ENCODE data around the gene IFNL2.
"Not testable (repeated sequence)": the region's sequence is repeated elsewhere in the genome, so short reads cannot be mapped to it uniquely, and the experiment has no call there.

The IFNL2 gene

DNA sequence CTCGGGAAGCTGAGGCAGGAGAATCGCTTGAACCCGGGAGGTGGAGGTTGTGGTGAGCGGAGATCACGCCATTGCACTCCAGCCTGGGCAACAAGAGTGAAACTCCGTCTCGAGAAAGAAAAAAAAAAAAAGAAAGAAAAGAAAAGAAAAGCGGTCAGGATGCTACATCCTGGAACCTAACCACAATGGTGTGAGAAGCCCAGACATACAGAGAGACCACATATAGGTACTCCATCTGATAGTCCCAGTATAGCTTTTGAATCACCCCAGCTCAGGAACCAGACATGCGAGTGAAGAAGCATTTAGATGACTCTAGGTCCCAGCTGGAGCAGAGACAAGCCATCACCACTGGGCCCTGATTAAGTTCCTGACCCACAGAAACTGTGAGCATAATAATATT lies 31.2 kb downstream of the IFNL2 start:
- Mint-ChIP-seq H3K4me1 (ENCODE audit: low read depth) (peaks cover 14% of the 10 kb centered on the region), H3K36me3 (ENCODE audit: low read depth) (no peaks in the 10 kb centered on the region), H3K4me3 (no peak overlapping the region), H3K27me3 (peaks cover 4% of the 10 kb centered on the region), H3K9me3 (no peaks in the 10 kb centered on the region), H3K27ac (no peak overlapping the region)

DNA sequence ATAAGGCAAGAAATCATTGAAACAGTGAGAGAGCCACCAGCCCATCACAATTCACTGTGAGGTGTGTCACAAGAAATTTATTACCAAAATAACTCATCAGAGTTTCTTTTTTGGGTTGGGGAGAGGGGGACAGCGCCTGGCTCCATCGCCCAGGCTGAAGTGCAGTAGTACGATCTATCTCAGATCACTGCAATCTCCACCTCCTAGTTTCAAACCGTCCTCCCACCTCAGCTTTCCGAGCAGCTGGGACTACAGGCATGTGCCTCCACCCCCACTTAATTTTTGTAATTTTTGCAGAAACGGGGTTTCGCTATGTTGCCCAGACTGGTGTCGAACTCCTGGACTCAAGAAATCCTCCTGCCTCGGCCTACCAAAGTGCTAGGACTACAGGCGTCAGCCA lies 31.6 kb downstream of the IFNL2 start:
- Mint-ChIP-seq H3K27me3 (peaks cover 4% of the 10 kb centered on the region), H3K27ac (no peak overlapping the region), H3K4me1 (ENCODE audit: low read depth) (peaks cover 14% of the 10 kb centered on the region), H3K9me3 (no peaks in the 10 kb centered on the region), H3K36me3 (ENCODE audit: low read depth) (no peaks in the 10 kb centered on the region), H3K4me3 (no peak overlapping the region)

DNA sequence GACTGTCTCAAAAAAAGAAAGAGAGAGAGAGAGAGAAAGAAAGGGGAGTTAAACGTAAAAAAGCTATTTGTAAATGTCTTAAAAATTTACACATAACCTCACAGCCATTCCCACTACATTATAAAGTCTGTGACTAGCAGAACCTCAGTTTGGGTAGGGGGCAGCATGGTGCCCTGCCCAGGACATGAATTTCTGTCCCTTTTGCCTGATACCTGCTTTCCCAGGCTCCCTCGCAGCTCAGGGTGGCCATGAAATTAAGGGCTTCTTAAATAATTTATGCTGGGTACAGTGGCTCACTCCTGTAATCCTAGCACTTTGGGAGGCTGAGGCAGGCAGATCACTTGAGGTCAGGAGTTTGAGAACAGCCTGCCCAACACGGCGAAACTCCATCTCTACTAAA lies 32.8 kb downstream of the IFNL2 start:
- H3K4me1 Mint-ChIP-seq (ENCODE audit: low read depth) = peaks cover 14% of the 10 kb centered on the region
- H3K4me3 Mint-ChIP-seq = no peak overlapping the region
- H3K27ac Mint-ChIP-seq = no peak overlapping the region
- no peaks in the 10 kb centered on the region for H3K9me3 Mint-ChIP-seq
- H3K36me3 Mint-ChIP-seq (ENCODE audit: low read depth) = no peaks in the 10 kb centered on the region
- peaks cover 4% of the 10 kb centered on the region for H3K27me3 Mint-ChIP-seq

DNA sequence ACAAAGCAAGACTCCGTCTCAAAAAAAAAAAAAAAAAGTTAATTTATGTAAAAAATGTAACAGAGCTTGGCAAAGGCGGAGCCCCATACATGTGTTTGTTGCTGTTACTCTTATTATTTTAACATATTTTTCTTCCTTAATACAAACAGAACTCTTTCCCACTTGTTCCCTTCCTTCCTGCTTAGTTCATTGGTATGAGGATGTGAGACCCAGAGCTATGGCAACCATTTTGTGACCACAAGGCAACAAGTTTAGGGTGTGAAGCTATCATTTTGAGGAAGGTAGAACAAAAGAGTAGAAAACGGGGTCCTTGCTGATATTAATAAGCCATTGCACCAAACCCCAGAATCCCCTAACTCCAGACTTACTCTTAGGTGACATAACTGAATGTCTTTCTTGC lies 33.4 kb downstream of the IFNL2 start:
- no peaks in the 10 kb centered on the region for H3K36me3 Mint-ChIP-seq (ENCODE audit: low read depth)
- no peaks in the 10 kb centered on the region for H3K9me3 Mint-ChIP-seq
- H3K4me1 Mint-ChIP-seq (ENCODE audit: low read depth) = peaks cover 14% of the 10 kb centered on the region
- no peak overlapping the region for H3K27ac Mint-ChIP-seq
- H3K27me3 Mint-ChIP-seq = peaks cover 4% of the 10 kb centered on the region
- no peak overlapping the region for H3K4me3 Mint-ChIP-seq

DNA sequence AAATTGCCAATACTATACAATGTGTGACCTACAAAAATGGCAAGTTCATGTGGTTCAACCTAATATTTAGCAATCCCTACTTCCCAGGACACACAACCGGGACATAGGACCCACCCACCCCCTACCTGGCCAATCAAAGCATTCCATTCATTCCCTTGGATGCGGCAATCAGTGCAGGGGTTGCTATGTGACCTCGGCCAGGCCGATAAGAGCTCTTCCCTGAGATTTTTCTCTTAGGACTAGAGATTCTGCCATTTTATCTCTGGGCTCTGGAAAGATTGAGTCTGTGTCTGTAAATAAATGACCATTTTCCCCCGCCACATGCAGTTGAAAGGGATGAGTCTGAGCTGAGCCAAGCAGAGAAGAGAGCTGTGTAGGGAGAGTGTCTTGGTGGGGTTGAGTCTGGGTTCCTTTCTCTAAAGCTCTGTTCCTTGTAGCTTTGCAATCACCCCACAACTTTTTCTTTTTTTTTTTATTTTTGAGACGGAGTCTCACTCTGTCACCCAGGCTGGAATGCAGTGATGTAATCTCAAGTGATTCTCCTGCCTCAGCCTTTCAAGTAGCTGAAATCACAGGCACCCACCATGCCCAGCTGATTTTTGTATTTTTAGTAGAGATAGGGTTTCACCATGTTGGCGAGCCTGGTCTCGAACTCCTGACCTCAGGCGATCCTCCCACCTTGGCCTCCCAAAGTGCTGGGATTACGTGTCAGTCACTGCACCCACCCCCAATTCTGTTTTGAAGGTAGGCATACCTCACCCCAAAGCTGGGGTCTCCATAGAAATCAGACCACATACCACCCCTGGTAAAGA lies 35.4 kb downstream of the IFNL2 start:
- H3K27ac Mint-ChIP-seq = no peak overlapping the region

DNA sequence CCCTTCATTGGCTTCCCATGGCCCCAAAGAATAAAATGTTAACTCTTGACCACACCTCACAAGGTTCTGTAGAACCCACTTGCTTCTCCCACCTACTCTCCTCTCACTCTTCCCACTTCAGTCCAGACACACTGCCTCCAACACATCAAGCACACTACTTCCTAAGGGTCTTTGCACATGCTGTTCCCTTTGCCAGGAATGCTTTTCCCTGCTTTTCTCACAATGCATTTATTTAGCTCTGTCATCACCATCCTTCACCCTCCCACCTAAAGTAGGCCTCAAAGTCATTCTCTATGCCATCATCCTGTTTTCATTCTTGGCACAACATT lies 36.0 kb downstream of the IFNL2 start:
- peaks cover 3% of the 10 kb centered on the region for H3K36me3 Mint-ChIP-seq (ENCODE audit: low read depth)
- H3K4me1 Mint-ChIP-seq (ENCODE audit: low read depth) = no peaks in the 10 kb centered on the region
- H3K27ac Mint-ChIP-seq = no peak overlapping the region
- no peaks in the 10 kb centered on the region for H3K27me3 Mint-ChIP-seq
- no peak overlapping the region for H3K4me3 Mint-ChIP-seq
- H3K9me3 Mint-ChIP-seq = no peaks in the 10 kb centered on the region

More for the DNA sequence above, 35.4 kb downstream of the IFNL2 start:
- Mint-ChIP-seq H3K4me3 (no peak overlapping the region), H3K9me3 (no peaks in the 10 kb centered on the region), H3K4me1 (ENCODE audit: low read depth) (peaks cover 3% of the 10 kb centered on the region), H3K36me3 (ENCODE audit: low read depth) (peaks cover 3% of the 10 kb centered on the region), H3K27me3 (peaks cover 2% of the 10 kb centered on the region)

DNA sequence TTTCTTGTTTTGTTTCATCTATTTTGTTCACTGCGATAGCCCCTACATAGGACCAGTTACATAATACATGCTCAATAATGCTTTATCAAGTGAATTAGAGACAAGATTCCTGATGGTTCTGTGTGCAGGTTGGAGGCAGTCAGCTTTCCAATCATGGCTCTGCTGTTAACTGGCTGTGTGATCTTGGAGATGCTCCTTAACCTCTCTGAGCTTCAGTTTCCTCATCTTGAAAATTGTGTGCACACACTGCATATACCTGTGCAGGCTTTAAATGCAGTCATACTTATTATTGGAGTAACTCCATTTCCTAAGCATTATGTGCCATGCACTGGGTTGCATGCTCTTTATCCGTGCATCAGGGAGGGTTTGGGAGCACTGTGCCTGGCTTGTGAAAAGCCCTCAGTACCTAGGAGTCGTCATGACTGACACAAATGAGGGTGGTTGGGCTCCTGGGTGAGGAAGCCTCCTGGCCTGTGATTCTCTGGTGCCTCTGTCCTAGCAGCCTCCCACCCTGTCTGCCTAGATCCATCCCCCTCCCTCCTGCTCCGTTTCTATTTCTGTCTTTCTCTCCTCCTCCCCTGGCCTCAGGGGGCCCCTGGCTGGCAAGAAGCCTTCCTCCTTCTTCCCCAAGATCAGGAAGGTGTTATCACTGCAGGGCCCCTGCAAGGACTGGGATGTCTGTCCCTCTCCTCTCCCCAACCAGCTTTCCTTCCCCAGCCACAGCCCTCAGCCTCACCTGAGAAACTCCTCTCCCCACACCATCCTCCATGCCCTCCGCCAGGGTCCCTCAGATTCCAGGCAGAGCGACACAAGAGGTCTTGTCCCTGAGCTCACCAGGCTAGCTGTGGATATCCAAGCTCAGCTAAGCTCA lies 36.7 kb downstream of the IFNL2 start:
- H3K36me3 Mint-ChIP-seq (ENCODE audit: low read depth) = peaks cover 3% of the 10 kb centered on the region
- no peaks in the 10 kb centered on the region for H3K27me3 Mint-ChIP-seq
- no peaks in the 10 kb centered on the region for H3K9me3 Mint-ChIP-seq
- no peak overlapping the region for H3K27ac Mint-ChIP-seq
- H3K4me3 Mint-ChIP-seq = no peak overlapping the region
- no peaks in the 10 kb centered on the region for H3K4me1 Mint-ChIP-seq (ENCODE audit: low read depth)

DNA sequence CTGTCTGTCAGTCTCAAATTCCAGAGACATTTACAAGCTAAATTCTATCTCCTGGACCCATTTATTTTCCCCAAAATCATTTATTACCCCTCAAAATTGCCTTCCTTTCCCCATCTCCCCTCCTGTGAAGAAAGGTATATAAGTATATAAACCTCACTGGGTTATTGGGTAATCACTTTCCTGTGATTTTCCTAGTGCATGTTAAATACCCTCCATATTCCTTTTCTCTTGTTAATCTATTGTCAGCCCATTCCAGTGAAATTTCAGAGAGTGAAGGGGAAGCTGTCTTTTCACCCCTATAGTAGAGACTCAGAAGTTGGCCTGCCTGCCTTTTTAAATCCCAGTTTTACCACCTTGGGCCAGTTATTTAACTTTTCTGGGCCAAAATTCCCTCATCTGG lies 37.9 kb downstream of the IFNL2 start:
- Mint-ChIP-seq H3K27ac (no peak overlapping the region), H3K9me3 (no peaks in the 10 kb centered on the region), H3K27me3 (no peaks in the 10 kb centered on the region), H3K4me3 (no peak overlapping the region), H3K36me3 (ENCODE audit: low read depth) (peaks cover 3% of the 10 kb centered on the region), H3K4me1 (ENCODE audit: low read depth) (no peaks in the 10 kb centered on the region)

DNA sequence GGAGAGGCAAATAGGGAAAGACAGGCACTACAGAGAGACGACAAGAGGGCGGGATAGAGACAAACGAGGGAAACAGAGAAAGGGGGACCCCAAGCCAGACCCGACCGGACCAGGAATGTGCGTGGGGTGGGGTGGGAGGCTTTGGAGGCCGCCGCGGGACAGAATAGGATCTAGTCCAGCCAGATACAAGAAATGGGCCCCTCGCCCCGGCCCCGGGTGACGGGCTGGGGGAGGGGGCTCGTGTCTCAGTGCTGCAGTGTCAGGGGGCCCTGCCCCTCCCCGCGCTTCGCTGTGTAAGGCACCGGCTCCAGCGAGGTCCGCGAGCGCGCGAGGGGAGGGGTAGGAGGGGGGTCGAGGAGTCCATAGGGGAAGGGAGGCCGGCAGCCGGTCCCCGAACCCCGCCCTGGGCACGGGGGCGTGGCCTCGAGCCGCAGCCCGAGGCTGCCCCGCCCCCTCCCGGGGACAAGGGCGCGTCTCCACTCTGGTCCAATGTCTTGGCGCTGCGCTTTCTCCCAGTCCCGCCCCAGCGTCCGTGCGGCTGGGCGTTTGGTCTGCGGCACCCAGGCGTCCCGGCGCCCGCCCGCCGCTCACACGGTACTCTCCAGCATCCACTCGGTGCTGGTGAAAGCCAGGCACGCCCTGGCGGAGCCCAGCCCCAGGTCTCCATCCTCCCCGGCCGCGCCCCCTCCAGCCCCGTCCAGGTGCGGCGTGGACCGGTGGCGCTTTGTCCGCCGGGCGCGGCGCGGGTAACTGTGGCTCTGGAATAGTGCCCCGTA lies 39.0 kb downstream of the IFNL2 start:
- H3K36me3 Mint-ChIP-seq (ENCODE audit: low read depth) = peaks cover 3% of the 10 kb centered on the region
- H3K27me3 Mint-ChIP-seq = no peaks in the 10 kb centered on the region
- no peaks in the 10 kb centered on the region for H3K9me3 Mint-ChIP-seq
- H3K27ac Mint-ChIP-seq = no peak overlapping the region
- no peaks in the 10 kb centered on the region for H3K4me1 Mint-ChIP-seq (ENCODE audit: low read depth)
- no peak overlapping the region for H3K4me3 Mint-ChIP-seq

DNA sequence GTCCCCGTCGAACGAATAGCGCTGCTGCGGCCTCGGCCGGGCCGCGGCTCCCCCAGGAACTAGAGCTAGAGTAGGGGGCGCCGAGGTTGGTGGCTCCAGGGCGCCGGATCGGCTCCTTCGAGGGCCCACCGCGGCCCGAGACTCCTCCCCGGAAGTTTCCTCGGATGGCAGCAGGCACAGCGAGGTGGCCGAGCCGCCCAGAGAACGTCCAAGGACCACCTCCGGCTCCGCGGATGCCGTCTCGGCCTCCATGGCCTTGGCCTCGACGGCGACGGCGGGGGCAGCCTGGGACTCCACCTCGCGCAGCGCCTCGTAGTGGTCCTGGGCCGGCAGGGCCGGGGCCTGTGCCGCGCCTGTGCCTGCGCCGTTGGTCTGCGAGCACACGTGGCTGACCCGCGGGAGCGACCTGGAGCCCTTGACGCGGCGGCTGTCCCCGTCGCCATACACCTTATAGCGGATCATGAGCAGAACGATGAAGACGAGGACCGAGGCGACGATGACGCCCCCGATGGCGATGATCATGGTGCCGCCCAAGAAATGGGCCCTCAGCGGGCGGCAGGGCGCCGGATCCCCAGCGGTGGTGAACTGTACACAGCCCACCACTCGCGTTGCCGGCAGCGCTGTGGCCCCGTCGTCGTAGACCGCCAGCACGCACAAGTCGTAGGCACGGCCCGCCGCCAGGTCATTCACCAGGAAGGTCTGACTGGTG lies 39.8 kb downstream of the IFNL2 start:
- Mint-ChIP-seq H3K4me3 (no peak overlapping the region), H3K36me3 (ENCODE audit: low read depth) (peaks cover 7% of the 10 kb centered on the region), H3K9me3 (no peaks in the 10 kb centered on the region), H3K27me3 (no peaks in the 10 kb centered on the region), H3K4me1 (ENCODE audit: low read depth) (no peaks in the 10 kb centered on the region), H3K27ac (no peak overlapping the region)

DNA sequence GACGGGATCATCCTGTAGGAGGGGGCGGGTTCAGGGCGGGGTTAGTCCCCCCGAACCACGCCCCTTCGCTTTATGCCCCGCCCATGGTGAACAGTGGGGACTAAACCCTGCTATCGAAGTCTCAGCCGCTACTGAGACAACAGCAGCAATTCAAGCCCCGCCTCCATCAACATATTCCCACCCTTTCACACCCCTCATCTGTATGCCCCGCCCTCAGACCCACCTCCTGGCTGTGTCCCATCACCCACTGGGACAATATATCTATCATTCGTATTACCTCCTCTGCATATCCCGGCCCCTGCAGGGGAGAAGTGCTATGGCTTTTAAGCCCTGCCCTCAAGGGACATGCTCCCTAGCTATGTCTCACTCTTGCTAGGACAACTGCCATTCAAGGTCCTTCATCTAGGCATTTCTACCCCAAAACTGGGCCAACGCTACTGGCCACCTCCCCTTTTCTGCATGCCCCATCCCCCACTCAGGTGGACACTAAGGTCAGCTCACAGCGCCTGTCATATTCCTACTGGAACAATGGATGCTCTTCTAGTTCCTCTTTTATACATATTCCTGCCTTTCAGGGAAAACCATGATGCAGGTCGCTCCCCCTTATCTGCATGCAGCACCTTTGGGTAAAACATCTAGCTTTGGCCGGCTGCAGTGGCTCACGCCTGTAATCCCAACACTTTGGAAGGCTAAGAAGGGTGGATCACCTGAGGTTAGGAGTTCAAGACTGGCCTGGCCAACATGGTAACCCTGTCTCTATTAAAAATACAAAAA lies 40.5 kb downstream of the IFNL2 start:
- no peaks in the 10 kb centered on the region for H3K4me1 Mint-ChIP-seq (ENCODE audit: low read depth)
- H3K27me3 Mint-ChIP-seq = no peaks in the 10 kb centered on the region
- H3K36me3 Mint-ChIP-seq (ENCODE audit: low read depth) = peaks cover 11% of the 10 kb centered on the region
- no peak overlapping the region for H3K4me3 Mint-ChIP-seq
- no peaks in the 10 kb centered on the region for H3K9me3 Mint-ChIP-seq
- no peak overlapping the region for H3K27ac Mint-ChIP-seq

DNA sequence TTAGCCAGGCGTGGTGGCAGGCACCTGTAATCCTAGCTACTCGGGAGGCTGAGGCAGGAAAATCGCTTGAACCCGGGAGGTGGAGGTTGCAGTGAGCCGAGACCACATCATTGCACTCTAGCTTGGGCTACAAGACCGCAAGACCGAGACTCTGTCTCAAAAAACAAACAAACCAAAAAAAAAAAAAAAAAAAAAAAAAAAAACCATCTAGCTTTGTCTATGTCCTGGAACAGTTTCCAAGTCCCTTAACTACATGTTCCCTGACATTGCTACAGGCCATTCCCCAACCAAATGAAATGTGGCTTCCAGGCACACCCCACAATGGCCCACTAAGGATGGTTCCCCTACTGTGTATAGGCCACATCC lies 41.1 kb downstream of the IFNL2 start:
- not testable (repeated sequence) for H3K4me3 Mint-ChIP-seq; H3K27ac Mint-ChIP-seq; H3K4me1 Mint-ChIP-seq (ENCODE audit: low read depth); H3K27me3 Mint-ChIP-seq; H3K9me3 Mint-ChIP-seq
- H3K36me3 Mint-ChIP-seq (ENCODE audit: low read depth) = peaks cover 11% of the 10 kb centered on the region

DNA sequence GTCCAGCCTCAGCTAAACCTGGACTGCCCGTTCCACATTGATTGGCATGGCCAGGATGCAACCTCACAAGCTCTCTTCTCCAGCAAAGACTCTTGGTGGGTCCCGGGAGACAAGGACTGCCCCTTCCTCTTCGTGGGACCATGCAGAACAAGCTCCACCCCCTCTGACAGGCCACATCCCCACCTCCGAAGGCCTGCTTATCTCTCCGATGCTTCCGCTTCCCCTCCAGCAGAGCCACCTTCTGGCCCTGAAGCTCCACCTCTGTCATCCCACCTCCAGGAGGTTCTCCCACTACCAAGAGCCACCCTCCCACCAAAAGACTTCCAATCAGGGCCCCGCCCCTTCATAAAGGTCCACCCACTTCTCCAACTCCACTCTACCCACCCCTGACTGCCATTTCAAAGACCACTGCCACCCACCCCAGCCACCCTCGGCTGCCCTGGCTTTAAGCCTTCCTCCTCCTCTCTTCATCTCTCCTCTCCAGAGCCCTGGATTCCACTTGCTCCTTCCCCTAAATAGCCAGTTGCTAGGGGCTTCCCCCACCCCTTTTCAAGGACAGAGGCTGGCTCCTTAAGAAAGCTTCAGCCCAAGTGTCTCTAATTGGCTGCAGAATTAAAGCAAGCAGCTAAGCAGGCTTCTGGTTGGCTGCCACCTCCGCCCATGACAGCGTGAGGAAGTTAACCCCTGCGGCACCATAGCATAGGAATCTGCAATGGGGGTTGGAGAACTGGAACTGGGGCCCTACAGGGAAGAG lies 42.5 kb downstream of the IFNL2 start:
- H3K4me3 Mint-ChIP-seq = no peak overlapping the region
- H3K27me3 Mint-ChIP-seq = no peaks in the 10 kb centered on the region
- no peaks in the 10 kb centered on the region for H3K9me3 Mint-ChIP-seq
- H3K27ac Mint-ChIP-seq = no peak overlapping the region
- peaks cover 12% of the 10 kb centered on the region for H3K36me3 Mint-ChIP-seq (ENCODE audit: low read depth)
- H3K4me1 Mint-ChIP-seq (ENCODE audit: low read depth) = no peaks in the 10 kb centered on the region

All from stimulated activated naive CD8-positive, alpha-beta T cell treated with anti-CD3 and anti-CD28 coated beads, Interleukin-15, Interleukin-2, amounts not matched to agents 100 ng/mL and 50 ng/mL, for 24 hours (primary cell).